ENCODE measurements around the gene ATP11A.

DNA sequence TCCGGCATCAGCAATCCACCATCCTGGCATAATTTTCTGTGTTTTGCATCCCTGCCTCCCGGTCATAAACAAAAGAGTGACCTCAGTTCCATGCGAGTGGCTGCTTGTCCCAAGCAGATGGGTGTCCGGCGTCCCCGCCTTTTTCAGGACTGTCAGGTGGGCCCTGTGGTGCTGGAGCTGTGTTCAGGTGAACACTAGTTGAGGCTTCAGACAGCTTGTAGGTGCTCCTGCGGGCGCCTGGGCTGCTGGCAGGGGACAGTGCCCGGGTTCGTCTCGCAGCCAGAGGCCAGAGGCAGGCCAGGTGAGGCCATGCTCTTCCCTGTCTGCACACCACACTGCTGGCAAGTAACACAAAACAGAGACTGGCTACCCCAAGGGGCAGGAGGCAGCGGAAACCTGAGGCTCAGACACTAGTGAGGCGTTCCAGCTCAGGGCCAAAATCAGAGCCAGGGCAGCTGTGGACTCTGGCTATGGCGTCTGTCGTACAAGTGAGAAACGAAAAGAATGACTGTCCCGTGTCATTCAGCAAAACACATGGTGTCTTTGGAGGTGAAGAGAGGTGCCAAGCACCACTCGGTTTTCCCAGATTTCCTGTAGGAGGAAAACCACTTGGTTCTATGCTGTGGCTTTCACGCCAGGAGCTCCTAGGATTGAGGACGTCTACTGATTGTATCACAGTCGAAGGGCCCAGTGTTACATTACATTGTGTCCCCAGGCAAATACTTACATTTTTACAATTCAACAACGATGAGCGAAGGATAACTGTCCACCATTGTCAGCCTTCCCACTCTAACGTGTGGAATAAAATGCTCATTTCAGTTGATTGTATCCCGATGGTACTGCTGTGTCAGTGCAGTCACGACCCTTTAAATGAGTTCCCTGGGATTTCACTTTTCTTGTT, 104.0 kb downstream of the ATP11A start:
- TF ChIP-seq, protein P1, sequence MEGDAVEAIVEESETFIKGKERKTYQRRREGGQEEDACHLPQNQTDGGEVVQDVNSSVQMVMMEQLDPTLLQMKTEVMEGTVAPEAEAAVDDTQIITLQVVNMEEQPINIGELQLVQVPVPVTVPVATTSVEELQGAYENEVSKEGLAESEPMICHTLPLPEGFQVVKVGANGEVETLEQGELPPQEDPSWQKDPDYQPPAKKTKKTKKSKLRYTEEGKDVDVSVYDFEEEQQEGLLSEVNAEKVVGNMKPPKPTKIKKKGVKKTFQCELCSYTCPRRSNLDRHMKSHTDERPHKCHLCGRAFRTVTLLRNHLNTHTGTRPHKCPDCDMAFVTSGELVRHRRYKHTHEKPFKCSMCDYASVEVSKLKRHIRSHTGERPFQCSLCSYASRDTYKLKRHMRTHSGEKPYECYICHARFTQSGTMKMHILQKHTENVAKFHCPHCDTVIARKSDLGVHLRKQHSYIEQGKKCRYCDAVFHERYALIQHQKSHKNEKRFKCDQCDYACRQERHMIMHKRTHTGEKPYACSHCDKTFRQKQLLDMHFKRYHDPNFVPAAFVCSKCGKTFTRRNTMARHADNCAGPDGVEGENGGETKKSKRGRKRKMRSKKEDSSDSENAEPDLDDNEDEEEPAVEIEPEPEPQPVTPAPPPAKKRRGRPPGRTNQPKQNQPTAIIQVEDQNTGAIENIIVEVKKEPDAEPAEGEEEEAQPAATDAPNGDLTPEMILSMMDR (IDR thresholded peaks at IDR 0.05), result no peak
- TF ChIP-seq EP300 (IDR thresholded peaks at IDR 0.05), result no peak
- no peak for TF ChIP-seq POLR2A (IDR thresholded peaks at IDR 0.05)

Measured in sigmoid colon (tissue), 4 donors.